B cell (primary cell): ENCODE results near the gene SART1. TPM values are rescaled to one million over a fixed set of nuclear protein-coding genes. Genes with fewer than 3 reads are reported as not detected.

ENCODE experiments used
- ATAC-seq: fragments of 200-7000 bp; cut with Tn5 transposase; one replicate; pipeline ENCODE4 v1.10.0; 2021; ENCODE audit warnings: low read depth, mild to moderate bottlenecking, moderate number of reproducible peaks, moderate library complexity
- CTCF ChIA-PET: fragments of 350-600 bp; sonication (Branson Sonifier 250); formaldehyde crosslinking; loops from one replicate; lab custom pipeline; 2021; ENCODE audit warnings: antibody characterized with exemption, inconsistent platforms; lab: Charles Lee
- POLR2A ChIA-PET: fragments of 350-600 bp; sonication (Branson Sonifier 250); formaldehyde crosslinking; loops from one replicate; lab custom pipeline; 2021; ENCODE audit warnings: antibody characterized with exemption; lab: Charles Lee
- DNase-seq: peaks from one replicate; pipeline ENCODE4 v3.0.0; 2013
- H2AFZ ChIP-seq: 2 replicates; pipeline ENCODE4 v1.6.1; 2012; ENCODE audit warnings: mild to moderate bottlenecking, low read depth, low read length; ENCODE audit not compliant: insufficient read depth, poor library complexity, severe bottlenecking
- H3K27ac ChIP-seq, 2 donors: 1 replicate in 1 of 2; 2 replicates in 1 of 2; pipeline ENCODE4 v1.5.1; 2012 to 2013; ENCODE audit warnings: low read length in 2 of 2, mild to moderate bottlenecking in 2 of 2, moderate library complexity in 1 of 2
- H3K27me3 ChIP-seq, 4 experiments: fragments of 200-600 bp in 1 of 4; sonication (generic) in 1 of 4; replicated peaks in 1 of 4; 1 replicate in 2 of 4; 2 replicates in 2 of 4; pipeline versions ENCODE4 v1.6.1 to v1.7.0; 2013 to 2016; ENCODE audit warnings: low read length in 3 of 4, mild to moderate bottlenecking in 2 of 4, mixed read lengths in 1 of 4, moderate library complexity in 1 of 4; ENCODE audit not compliant: insufficient read depth in 4 of 4, control insufficient read depth in 3 of 4; ENCODE audit errors: control extremely low read depth in 1 of 4
- H3K36me3 ChIP-seq, 2 experiments: replicated peaks in 1 of 2; 1 replicate in 1 of 2; 2 replicates in 1 of 2; pipeline versions ENCODE4 v1.6.1 to v1.7.1; 2013; ENCODE audit warnings: low read length in 1 of 2; ENCODE audit not compliant: insufficient read depth in 2 of 2, control insufficient read depth in 1 of 2; ENCODE audit errors: control extremely low read depth in 1 of 2, extremely low read depth in 1 of 2
- H3K4me1 ChIP-seq, 2 donors: fragments of 200-600 bp in 1 of 2; sonication (generic) in 1 of 2; 1 replicate in 1 of 2; 2 replicates in 1 of 2; pipeline versions ENCODE4 v1.5.1 to v1.6.1; 2013 to 2017; ENCODE audit warnings: low read length in 2 of 2; ENCODE audit not compliant: control insufficient read depth in 2 of 2, insufficient read depth in 2 of 2
- H3K4me2 ChIP-seq: replicated peaks from 2 replicates; pipeline ENCODE3; 2012; ENCODE audit warnings: mild to moderate bottlenecking, low read depth, low read length; ENCODE audit not compliant: poor library complexity, severe bottlenecking
- H3K4me3 ChIP-seq, 5 experiments: fragments of 200-600 bp in 1 of 5; sonication (generic) in 1 of 5; 1 replicate in 3 of 5; 2 replicates in 2 of 5; pipeline versions ENCODE4 v1.5.1 to v1.7.0; 2011 to 2016; ENCODE audit warnings: low read length in 4 of 5, mild to moderate bottlenecking in 4 of 5, low read depth in 2 of 5, control low read depth in 1 of 5, moderate library complexity in 1 of 5; ENCODE audit not compliant: insufficient read depth in 1 of 5; ENCODE audit errors: control extremely low read depth in 1 of 5, extremely low read depth in 1 of 5
- H3K79me2 ChIP-seq: fragments of 200-600 bp; sonication (generic); one replicate; pipeline ENCODE4 v1.6.0; 2016; ENCODE audit warnings: low read length; ENCODE audit not compliant: control insufficient read depth, insufficient read depth
- H3K9ac ChIP-seq: fragments of 200-600 bp; sonication (generic); 2 replicates; pipeline ENCODE4 v1.6.1; 2017; ENCODE audit warnings: mild to moderate bottlenecking, low read length, moderate library complexity
- H3K9me3 ChIP-seq, 3 donors: one replicate each; pipeline versions ENCODE4 v1.6.1 to v1.7.1; 2013; ENCODE audit warnings: low read length in 2 of 3; ENCODE audit not compliant: control insufficient read depth in 2 of 3, insufficient read depth in 1 of 3; ENCODE audit errors: control extremely low read depth in 1 of 3
- H4K20me1 ChIP-seq: 2 replicates; pipeline ENCODE4 v1.6.0; 2012; ENCODE audit warnings: mild to moderate bottlenecking, low read length; ENCODE audit not compliant: insufficient read depth, control insufficient read depth, poor library complexity, severe bottlenecking
- H3K27ac Mint-ChIP-seq: one replicate; pipeline ENCODE4 v1.8.0; 2021; ENCODE audit warnings: mixed read lengths
- H3K27me3 Mint-ChIP-seq: one replicate; pipeline ENCODE4 v1.8.0; 2021; ENCODE audit warnings: mixed read lengths
- H3K4me1 Mint-ChIP-seq: one replicate; pipeline ENCODE4 v1.8.0; 2021; ENCODE audit warnings: mixed read lengths
- H3K4me3 Mint-ChIP-seq: one replicate; pipeline ENCODE4 v1.8.0; 2021; ENCODE audit warnings: mixed read lengths
- H3K9me3 Mint-ChIP-seq: one replicate; pipeline ENCODE4 v1.8.0; 2022; ENCODE audit warnings: mixed read lengths; ENCODE audit not compliant: insufficient read depth
- CTCF ChIP-seq: fragments of 200-600 bp; IDR thresholded peaks from one replicate; pipeline ENCODE4 v1.8.0; 2022; ENCODE audit warnings: antibody characterized with exemption, mild to moderate bottlenecking
- EZH2 ChIP-seq: IDR thresholded peaks from 2 replicates; pipeline ENCODE4 v1.6.1; 2012; ENCODE audit warnings: borderline replicate concordance, low read depth, mild to moderate bottlenecking, moderate library complexity, low read length; ENCODE audit not compliant: insufficient read depth, poor library complexity, severe bottlenecking
- WGBS: methylation state at CpG from one replicate; pipeline ENCODE4 v1.1.5; 2013; ENCODE audit warnings: missing lambda C conversion rate; ENCODE audit not compliant: insufficient coverage; 5-methylcytosine and 5-hydroxymethylcytosine counted together
- intact Hi-C: fragments of 100-400 bp; cut with micrococcal nuclease; formaldehyde crosslinking; loops from one replicate; pipeline ENCODE4 v1.10.0; 2022
- polyA plus RNA-seq: library from polyadenylated mRNA; depleted of rRNA; stranded (reverse); fragments of >200 nt; gene quantifications from 2 replicates; pipeline ENCODE4 v1.2.3, GENCODE V29; 2012
- total RNA-seq, 2 donors: library from RNA; stranded (reverse); fragments of 120-200 nt in 1 of 2; gene quantifications; 1 replicate in 1 of 2; 2 replicates in 1 of 2; pipeline versions ENCODE4 v1.2.3 to v1.2.4, GENCODE V29; 2013 to 2022

SART1 gene
- total and polyA plus RNA-seq, 2 donors (not counting 1 experiment from before 2014, with no cell fraction given) = 74.5 to 102 TPM

DNA sequence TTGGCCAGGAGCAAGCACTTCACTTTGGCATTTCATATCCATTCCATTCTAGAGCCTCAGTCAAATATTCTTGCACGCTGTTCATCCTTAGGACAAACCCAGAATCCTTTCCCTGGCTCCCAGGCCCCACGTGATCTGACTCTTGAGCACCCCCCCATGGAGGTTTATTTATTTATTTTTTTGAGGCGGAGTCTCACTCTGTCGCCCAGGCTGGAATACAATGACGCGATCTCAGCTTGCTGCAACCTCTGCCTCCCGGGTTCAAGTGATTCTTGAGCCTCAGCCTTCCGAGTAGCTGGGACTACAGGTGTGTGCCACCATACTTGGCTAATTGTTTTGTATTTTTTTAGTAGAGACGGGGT is 29.0 kb upstream of the SART1 start:
- Histone ChIP-seq H3K9me3 (no peaks in the 10 kb centered on the region), H3K27ac (no peak overlapping the region), H3K4me1 (peaks cover 15 to 16% of the 10 kb centered on the region in 2 donors), H4K20me1 (no peaks in the 10 kb centered on the region), H2AFZ (no peak overlapping the region), H3K79me2 (no peaks in the 10 kb centered on the region), H3K27me3 (peaks cover 0 to 2% (median 0%) of the 10 kb centered on the region in 4 experiments), H3K4me2 (no peak overlapping the region), H3K4me3 (no peak overlapping the region), H3K36me3 (no peaks in the 10 kb centered on the region), H3K9ac (no peak overlapping the region)
- Mint-ChIP-seq H3K27ac (no peak overlapping the region), H3K4me3 (no peak overlapping the region), H3K9me3 (no peaks in the 10 kb centered on the region), H3K4me1 (peaks cover 14% of the 10 kb centered on the region), H3K27me3 (no peaks in the 10 kb centered on the region)
- ATAC-seq (no peak), DNase-seq (no peak)
- TF ChIP-seq CTCF (no peak), EZH2 (no peak)
- intact Hi-C loops = no loop called here
- 71% methylated on average over 5 of the region's 9 CpGs for WGBS
- ChIA-PET CTCF (interaction anchor here (0.8 to 1.5 kb wide), 2 partner anchors 42 to 48 kb away, joined by 3 to 6 read pairs; partner anchors contain the start of gene CCDC85B), POLR2A (no interaction called here)

- CTCF ChIA-PET = interaction anchor here (0.7 to 2.3 kb wide), 2 partner anchors 23 to 50 kb away, joined by 3 to 10 read pairs; no protein-coding TSS in a partner anchor
- peaks cover 4% of the 10 kb centered on the region for H3K4me1 Mint-ChIP-seq
- no peak overlapping the region for H3K9ac ChIP-seq
- H3K9me3 ChIP-seq = no peaks in the 10 kb centered on the region
- H2AFZ ChIP-seq = no peak overlapping the region
- H3K27me3 ChIP-seq = peaks cover 0 to 3% (median 0%) of the 10 kb centered on the region in 4 experiments
- H3K27ac Mint-ChIP-seq = no peak overlapping the region
- no peaks in the 10 kb centered on the region for H3K9me3 Mint-ChIP-seq
- H4K20me1 ChIP-seq = no peaks in the 10 kb centered on the region
- ATAC-seq (no peak), DNase-seq (no peak)
- no peak overlapping the region for H3K4me3 ChIP-seq
- no peaks in the 10 kb centered on the region for H3K36me3 ChIP-seq
- WGBS = no CpG with 5 or more reads among the region's 4 CpGs
- intact Hi-C loops = no loop called here
- no peak overlapping the region for H3K4me3 Mint-ChIP-seq
- H3K27ac ChIP-seq = no peak overlapping the region
- no peak overlapping the region for H3K4me2 ChIP-seq
- H3K27me3 Mint-ChIP-seq = no peaks in the 10 kb centered on the region
- POLR2A ChIA-PET = no interaction called here
- no peaks in the 10 kb centered on the region for H3K79me2 ChIP-seq
- no peak for TF ChIP-seq CTCF
- TF ChIP-seq EZH2 = no peak
- peaks cover under 1 to 1% of the 10 kb centered on the region in 2 donors for H3K4me1 ChIP-seq
Observed at GRCh38 chr11:65934014-65934413, 27.5 kb upstream of the SART1 start.
